Activated CD4-positive, alpha-beta memory T cell treated with anti-CD3 and anti-CD28 coated beads, Interleukin-2, amount 10 ng/mL, durations not matched to agents 7 days and 5 days (primary cell): Measurements from ENCODE around the gene MTUS2. TPM values are rescaled to one million over a fixed set of nuclear protein-coding genes. Genes with fewer than 3 reads are reported as not detected.

Source experiments
- CTCF ChIA-PET: fragments of 350-600 bp; sonication (Branson Sonifier 250); formaldehyde crosslinking; loops from one replicate; lab custom pipeline; 2021; ENCODE audit warnings: antibody characterized with exemption, inconsistent platforms; lab: Charles Lee
- POLR2A ChIA-PET: fragments of 350-600 bp; sonication (Branson Sonifier 250); formaldehyde crosslinking; loops from one replicate; lab custom pipeline; 2021; ENCODE audit warnings: antibody characterized with exemption; lab: Charles Lee
- DNase-seq: peaks from one replicate; pipeline ENCODE4 v3.0.0-alpha.2; 2020
- H3K27ac Mint-ChIP-seq: one replicate; pipeline ENCODE4 v1.8.0; 2021; ENCODE audit warnings: mild to moderate bottlenecking, mixed read lengths
- H3K27me3 Mint-ChIP-seq: one replicate; pipeline ENCODE4 v1.8.0; 2021; ENCODE audit warnings: mixed read lengths
- H3K36me3 Mint-ChIP-seq: one replicate; pipeline ENCODE4 v1.8.0; 2021; ENCODE audit warnings: low read depth, mixed read lengths
- H3K4me1 Mint-ChIP-seq: one replicate; pipeline ENCODE4 v1.8.0; 2021; ENCODE audit warnings: mixed read lengths
- H3K4me3 Mint-ChIP-seq: one replicate; pipeline ENCODE4 v1.8.0; 2021; ENCODE audit warnings: mild to moderate bottlenecking, mixed read lengths
- H3K9me3 Mint-ChIP-seq: one replicate; pipeline ENCODE4 v1.8.0; 2021; ENCODE audit warnings: mixed read lengths
- total RNA-seq, 2 experiments: library from RNA; stranded (reverse); gene quantifications; one replicate each; pipeline ENCODE4 v1.2.3, GENCODE V29; 2021

The MTUS2 gene
- total RNA-seq, 2 experiments from 2014 or later: not detected

DNA sequence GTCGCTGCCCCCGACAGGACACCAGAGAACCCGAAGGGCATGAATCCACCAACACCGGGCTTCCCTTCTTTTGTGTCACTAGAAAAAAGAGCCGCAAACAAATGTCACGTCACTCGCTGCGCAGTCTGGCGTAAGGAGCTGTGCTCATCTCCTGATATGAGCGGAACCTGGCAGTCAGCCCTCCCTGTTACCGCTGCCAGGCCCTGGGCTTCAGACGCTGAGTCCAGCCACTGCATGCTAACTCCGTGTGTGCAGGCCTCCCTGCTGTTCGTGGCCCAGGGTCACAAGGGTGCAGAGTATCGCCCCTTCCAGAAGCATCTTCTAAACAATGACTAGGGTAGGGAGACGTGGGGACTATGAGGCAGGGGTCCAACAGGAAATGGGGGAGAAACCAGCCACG is 704.0 kb downstream of the MTUS2 start:
- ChIA-PET POLR2A (no interaction called here), CTCF (no interaction called here)
- Mint-ChIP-seq H3K27ac (no peak overlapping the region), H3K4me3 (no peak overlapping the region), H3K27me3 (no peaks in the 10 kb centered on the region), H3K36me3 (peaks cover 60% of the 10 kb centered on the region), H3K9me3 (no peaks in the 10 kb centered on the region), H3K4me1 (no peaks in the 10 kb centered on the region)
- DNase-seq: no peak

DNA sequence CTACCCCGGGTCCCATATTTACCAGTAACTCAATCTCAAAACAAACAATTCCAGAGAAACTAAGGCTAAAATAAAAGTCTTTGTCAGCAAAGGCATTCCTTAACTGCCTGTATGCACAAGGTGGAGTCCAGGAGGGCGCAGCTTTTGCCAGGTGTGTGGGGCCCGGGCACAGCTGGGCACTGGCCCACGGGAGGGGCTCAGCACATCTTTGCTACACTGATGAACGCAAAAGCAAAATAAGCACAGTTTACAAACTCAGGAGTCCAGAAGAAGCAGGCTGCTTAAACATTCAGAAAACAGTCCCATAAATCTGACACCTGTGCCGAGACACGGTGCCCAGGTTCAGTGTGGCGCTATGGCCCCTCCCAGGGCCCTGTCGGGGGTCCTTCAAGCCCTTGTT is 704.5 kb downstream of the MTUS2 start:
- Mint-ChIP-seq H3K4me1 (peaks cover 1% of the 10 kb centered on the region), H3K27me3 (no peaks in the 10 kb centered on the region), H3K4me3 (no peak overlapping the region), H3K36me3 (peaks cover 61% of the 10 kb centered on the region), H3K27ac (no peak overlapping the region), H3K9me3 (no peaks in the 10 kb centered on the region)
- ChIA-PET POLR2A (no interaction called here), CTCF (no interaction called here)
- no peak for DNase-seq

DNA sequence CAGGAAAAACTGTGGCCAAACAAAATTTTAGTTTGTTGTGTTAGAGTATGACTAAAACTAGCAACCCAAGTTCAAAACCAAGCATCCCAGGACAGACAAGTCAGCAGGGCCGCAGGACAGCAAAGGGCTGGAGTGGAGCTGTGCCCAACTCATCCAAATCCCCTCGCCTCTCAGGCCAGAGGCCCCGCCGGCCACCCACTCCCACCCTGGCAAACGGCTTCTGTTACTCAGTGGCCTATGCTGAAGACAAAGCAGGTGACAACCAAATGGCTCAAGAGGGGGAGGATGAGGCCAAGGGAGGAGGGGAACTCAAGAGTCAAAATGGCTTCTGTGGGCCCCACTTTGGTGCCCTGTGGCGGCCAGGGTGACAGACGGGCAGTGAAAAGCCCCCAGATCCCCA is 705.6 kb downstream of the MTUS2 start:
- DNase-seq: no peak
- no peak overlapping the region for H3K4me3 Mint-ChIP-seq
- H3K27ac Mint-ChIP-seq: no peak overlapping the region
- POLR2A ChIA-PET: no interaction called here
- CTCF ChIA-PET: no interaction called here
- H3K36me3 Mint-ChIP-seq: peaks cover 61% of the 10 kb centered on the region
- no peaks in the 10 kb centered on the region for H3K27me3 Mint-ChIP-seq
- H3K9me3 Mint-ChIP-seq: no peaks in the 10 kb centered on the region
- peaks cover 8% of the 10 kb centered on the region for H3K4me1 Mint-ChIP-seq

DNA sequence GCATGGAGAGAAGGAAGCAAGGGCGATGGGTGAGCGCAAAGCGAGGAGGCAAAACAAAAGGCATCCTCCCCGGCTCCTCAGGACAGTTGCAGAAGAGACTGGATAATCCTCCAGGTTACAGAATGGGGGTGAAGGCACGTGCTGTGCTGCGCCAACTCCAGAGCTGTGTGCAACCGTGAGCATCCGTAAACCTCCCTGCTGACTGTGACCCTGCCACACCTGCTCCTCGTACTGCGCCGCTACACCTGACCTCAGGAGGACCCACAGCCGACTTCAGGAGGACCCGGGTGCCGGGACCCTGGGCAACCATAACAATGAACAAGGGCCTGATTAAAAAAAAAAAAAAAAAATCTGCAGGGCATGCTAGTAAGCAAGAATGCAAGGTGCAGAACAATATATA is 706.6 kb downstream of the MTUS2 start:
- Mint-ChIP-seq H3K4me3 (no peak overlapping the region), H3K9me3 (no peaks in the 10 kb centered on the region), H3K4me1 (peaks cover 8% of the 10 kb centered on the region), H3K27ac (no peak overlapping the region), H3K27me3 (no peaks in the 10 kb centered on the region), H3K36me3 (peaks cover 55% of the 10 kb centered on the region)
- DNase-seq: no peak
- POLR2A ChIA-PET: no interaction called here
- CTCF ChIA-PET: interaction anchor here (2.7 kb wide), 1 partner anchor 18 kb away, joined by 12 read pairs; no protein-coding TSS in a partner anchor

DNA sequence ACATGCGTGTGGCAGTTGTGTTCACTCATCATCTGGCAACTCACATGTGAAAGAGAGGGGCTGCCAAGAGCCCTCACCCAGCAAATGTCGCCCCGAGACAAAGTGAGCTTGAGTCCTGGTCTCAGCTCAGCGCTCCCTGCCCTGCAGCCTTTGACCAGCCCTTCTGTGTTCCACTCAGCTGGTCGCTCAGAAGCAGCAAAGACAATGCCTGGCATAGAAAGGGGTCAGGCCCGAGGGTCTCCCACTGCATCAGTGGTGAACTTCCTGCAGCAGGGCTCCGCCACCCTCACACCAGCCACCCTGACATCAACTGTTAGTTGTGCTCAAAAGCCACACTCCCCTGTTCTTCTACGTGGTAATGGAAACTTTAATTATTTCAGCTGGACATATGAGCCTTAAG is 707.4 kb downstream of the MTUS2 start:
- peaks cover 8% of the 10 kb centered on the region for H3K4me1 Mint-ChIP-seq
- ChIA-PET POLR2A (no interaction called here), CTCF (interaction anchor here (2.7 kb wide), 1 partner anchor 19 kb away, joined by 12 read pairs; no protein-coding TSS in a partner anchor)
- DNase-seq: no peak
- H3K9me3 Mint-ChIP-seq: no peaks in the 10 kb centered on the region
- H3K4me3 Mint-ChIP-seq: no peak overlapping the region
- peaks cover 52% of the 10 kb centered on the region for H3K36me3 Mint-ChIP-seq
- H3K27me3 Mint-ChIP-seq: no peaks in the 10 kb centered on the region
- H3K27ac Mint-ChIP-seq: no peak overlapping the region

DNA sequence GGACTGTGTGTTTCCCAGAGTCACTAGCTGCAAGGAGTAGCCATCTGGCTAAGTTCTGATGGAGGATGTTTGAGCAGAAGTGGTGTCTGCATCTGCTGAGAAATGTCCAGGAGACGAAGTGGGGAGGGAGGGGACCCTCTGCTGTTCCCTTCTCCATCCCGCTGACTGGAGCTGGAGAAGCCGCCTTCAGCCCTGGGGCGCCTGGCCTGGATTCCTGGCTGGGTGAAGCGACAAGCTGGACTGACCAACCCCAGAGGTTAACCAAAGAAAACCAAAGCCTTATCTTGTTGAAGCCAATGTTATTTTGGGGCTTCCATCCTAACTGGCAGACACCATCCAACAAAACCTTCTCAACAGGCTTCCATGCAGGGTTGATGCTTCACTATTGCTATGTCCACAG is 707.8 kb downstream of the MTUS2 start:
- ChIA-PET CTCF (interaction anchor here (2.7 kb wide), 1 partner anchor 19 kb away, joined by 12 read pairs; no protein-coding TSS in a partner anchor), POLR2A (no interaction called here)
- no peaks in the 10 kb centered on the region for H3K27me3 Mint-ChIP-seq
- H3K9me3 Mint-ChIP-seq: no peaks in the 10 kb centered on the region
- no peak overlapping the region for H3K4me3 Mint-ChIP-seq
- peaks cover 55% of the 10 kb centered on the region for H3K36me3 Mint-ChIP-seq
- H3K27ac Mint-ChIP-seq: no peak overlapping the region
- H3K4me1 Mint-ChIP-seq: peaks cover 8% of the 10 kb centered on the region
- no peak for DNase-seq

DNA sequence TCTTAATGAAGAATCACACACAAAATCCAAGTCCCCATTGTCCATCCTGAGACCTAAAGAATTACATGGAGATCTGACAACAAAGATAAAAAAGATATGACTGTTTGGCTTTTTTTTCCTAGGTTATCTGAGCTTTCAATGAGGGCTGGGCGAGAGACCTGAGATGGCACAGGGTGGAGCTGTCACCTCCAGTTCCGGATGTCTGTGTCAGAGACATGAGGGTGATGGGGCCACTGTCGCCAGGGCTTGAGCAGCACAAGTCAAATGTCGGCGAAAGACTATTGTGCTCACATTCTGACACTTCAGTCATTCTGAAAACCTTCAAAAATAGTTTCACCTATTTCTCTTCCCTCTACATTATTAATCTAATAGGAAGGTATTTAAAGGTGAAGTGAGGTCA is 709.6 kb downstream of the MTUS2 start:
- H3K36me3 Mint-ChIP-seq: peaks cover 50% of the 10 kb centered on the region
- POLR2A ChIA-PET: interaction anchor here (1.3 kb wide), 1 partner anchor 9 kb away, joined by 3 read pairs; no protein-coding TSS in a partner anchor
- H3K9me3 Mint-ChIP-seq: no peaks in the 10 kb centered on the region
- H3K27ac Mint-ChIP-seq: no peak overlapping the region
- H3K4me1 Mint-ChIP-seq: peaks cover 8% of the 10 kb centered on the region
- no peak overlapping the region for H3K4me3 Mint-ChIP-seq
- CTCF ChIA-PET: no interaction called here
- H3K27me3 Mint-ChIP-seq: no peaks in the 10 kb centered on the region
- no peak for DNase-seq

DNA sequence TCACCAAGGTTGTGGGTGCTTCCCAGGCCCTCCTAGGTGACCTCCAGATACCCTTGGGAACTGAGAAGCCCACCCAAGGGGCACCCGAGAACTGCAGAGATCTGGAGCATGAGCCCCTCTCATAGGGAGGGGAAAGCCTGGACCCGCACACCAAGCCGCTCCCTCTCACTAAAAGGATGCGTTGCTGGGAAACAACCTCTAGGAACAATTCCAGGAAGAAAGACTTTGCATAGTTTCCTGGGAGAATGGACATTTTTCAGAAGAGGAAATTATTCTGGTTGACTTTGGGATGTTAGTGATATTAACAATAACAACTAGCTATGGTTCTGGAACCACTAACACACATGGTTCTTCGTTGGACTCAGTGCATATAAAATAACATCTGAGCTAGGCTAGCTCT is 710.8 kb downstream of the MTUS2 start:
- Mint-ChIP-seq H3K27ac (no peak overlapping the region), H3K4me1 (peaks cover 8% of the 10 kb centered on the region), H3K9me3 (no peaks in the 10 kb centered on the region), H3K27me3 (no peaks in the 10 kb centered on the region), H3K4me3 (no peak overlapping the region), H3K36me3 (peaks cover 48% of the 10 kb centered on the region)
- no peak for DNase-seq
- CTCF ChIA-PET: interaction anchor here (0.7 kb wide), 1 partner anchor 46 kb away, joined by 3 read pairs; no protein-coding TSS in a partner anchor
- POLR2A ChIA-PET: interaction anchor here (1.3 kb wide), 1 partner anchor 7 kb away, joined by 3 read pairs; no protein-coding TSS in a partner anchor

DNA sequence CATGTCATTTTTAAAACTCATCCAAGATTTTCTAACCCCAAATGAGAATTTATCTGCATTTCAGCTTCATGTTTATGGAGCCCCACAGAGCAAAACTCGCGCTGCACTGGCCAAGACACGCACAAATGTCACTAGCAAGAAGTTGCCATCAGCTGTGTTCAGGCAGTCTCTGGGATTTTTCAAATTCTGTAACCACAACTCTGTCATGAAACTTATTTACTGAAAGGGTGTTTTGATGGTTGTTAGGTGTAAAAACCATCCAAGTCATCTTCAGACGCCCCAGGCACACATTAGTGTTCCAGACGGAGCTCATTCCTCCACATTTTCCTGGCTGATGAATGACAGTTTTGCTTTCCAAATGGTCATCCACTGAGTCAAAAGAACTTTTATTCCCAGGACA is 712.0 kb downstream of the MTUS2 start:
- no peak overlapping the region for H3K4me3 Mint-ChIP-seq
- no peak overlapping the region for H3K27ac Mint-ChIP-seq
- no peaks in the 10 kb centered on the region for H3K27me3 Mint-ChIP-seq
- H3K4me1 Mint-ChIP-seq: peaks cover 8% of the 10 kb centered on the region
- ChIA-PET POLR2A (no interaction called here), CTCF (no interaction called here)
- peaks cover 49% of the 10 kb centered on the region for H3K36me3 Mint-ChIP-seq
- no peak for DNase-seq
- H3K9me3 Mint-ChIP-seq: no peaks in the 10 kb centered on the region

DNA sequence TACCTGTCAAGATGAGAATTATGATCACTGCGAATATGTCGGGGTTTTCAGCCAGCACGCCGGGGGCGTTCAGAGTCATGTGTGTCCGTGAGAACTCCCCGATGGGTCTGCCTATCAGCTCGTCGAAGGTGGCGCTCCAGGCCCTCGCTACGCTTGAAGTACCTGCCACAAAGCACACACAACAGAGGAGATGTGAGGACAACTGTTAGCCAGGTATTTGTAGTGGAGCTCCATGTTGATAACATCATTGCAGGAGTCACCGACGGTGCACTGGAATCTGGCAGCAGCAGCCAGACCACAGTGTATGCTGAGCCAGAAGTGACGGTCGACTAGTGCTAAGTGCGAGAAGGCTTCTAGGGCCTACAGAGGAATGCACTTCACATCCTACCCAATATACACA is 712.7 kb downstream of the MTUS2 start:
- CTCF ChIA-PET: no interaction called here
- Mint-ChIP-seq H3K4me1 (peaks cover 14% of the 10 kb centered on the region), H3K27me3 (no peaks in the 10 kb centered on the region), H3K27ac (no peak overlapping the region), H3K36me3 (peaks cover 50% of the 10 kb centered on the region), H3K4me3 (no peak overlapping the region), H3K9me3 (no peaks in the 10 kb centered on the region)
- no peak for DNase-seq
- POLR2A ChIA-PET: no interaction called here

DNA sequence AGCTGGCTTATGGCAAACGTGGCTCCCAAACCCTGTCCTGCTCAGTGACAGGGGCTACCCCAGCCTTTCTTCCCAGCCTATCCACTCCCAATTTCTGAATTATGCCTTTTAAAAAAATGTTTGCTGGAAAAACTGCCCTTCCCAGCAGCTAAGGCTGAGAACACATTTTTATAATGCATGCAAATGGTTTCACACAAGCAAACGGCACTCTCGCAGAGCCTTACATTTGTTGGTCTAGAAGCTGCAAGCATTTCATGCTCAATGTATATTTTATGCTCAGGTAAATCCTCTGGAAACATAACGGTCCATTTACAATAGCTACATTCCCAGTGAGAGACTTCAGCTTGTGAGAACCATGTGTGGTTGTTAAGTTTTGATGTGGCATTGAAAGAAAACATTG is 713.9 kb downstream of the MTUS2 start:
- POLR2A ChIA-PET: no interaction called here
- Mint-ChIP-seq H3K27me3 (no peaks in the 10 kb centered on the region), H3K4me1 (peaks cover 22% of the 10 kb centered on the region), H3K27ac (no peak overlapping the region), H3K36me3 (peaks cover 47% of the 10 kb centered on the region), H3K4me3 (no peak overlapping the region), H3K9me3 (no peaks in the 10 kb centered on the region)
- CTCF ChIA-PET: interaction anchor here (1.1 kb wide), 1 partner anchor 174 kb away, joined by 3 read pairs; no protein-coding TSS in a partner anchor
- no peak for DNase-seq

DNA sequence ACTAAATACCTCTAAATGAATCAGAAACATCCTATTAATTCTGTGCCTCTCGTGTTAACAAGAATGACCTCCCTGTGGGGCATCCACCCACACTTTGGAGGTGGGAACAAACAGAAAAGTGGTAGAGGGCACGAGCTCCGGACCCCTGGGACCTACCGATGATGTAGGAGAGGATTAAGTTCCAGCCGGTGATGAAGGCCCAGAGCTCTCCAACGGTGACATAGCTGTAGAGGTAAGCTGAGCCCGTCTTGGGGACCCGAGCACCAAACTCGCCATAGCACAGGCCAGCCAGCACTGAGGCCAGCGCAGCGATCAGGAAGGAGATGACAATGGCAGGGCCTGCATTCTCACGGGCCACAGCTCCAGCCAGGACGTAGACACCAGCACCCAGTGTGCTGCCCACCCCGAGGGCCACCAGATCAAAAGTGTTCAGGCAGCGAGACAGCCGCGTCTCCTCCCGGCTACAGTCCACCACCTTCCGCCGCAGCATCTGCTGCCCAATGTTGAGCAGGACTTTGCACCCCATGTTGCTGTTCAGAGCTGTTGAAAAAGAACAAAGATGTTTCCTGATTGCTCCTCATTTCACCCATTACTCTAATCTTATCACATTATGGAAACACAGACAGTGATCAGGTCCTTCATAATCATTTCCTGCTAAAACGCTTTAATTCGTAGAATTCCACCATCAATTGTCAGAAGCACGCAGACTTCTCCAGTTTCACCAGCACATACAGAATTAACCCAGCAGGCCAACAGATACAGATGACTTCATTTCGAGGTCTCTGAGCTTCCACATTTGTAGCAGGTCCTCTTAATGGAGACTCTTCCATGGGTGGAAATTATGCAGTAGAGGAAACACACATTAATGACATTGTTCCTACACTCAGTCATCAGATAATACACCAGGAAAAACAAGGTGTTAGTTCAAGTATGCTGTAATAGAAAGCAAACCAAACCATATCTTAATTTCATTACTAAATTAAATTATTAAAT is 715.8 kb downstream of the MTUS2 start:
- H3K27ac Mint-ChIP-seq: no peak overlapping the region
- CTCF ChIA-PET: no interaction called here

DNA sequence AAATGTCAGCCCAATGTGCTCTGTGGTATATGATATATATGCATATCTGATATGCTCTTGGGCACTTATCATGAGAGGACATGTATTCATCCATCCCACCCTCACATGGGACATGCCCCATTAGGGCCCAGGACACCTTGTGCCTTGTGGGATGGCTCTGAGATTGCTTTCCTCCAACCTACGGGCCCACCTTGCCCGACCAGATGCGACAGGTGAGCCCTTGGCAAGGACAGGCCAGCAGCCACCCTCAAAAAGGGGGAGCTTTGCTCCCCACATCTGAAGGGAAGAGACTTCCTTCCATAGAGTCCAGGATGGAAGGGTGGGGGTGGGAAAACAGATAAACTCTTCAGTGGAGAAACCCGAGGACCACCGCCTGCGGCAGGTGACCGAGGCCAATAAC is 716.7 kb downstream of the MTUS2 start:
- Mint-ChIP-seq H3K4me3 (no peak overlapping the region), H3K9me3 (no peaks in the 10 kb centered on the region), H3K36me3 (peaks cover 34% of the 10 kb centered on the region), H3K27me3 (no peaks in the 10 kb centered on the region), H3K27ac (no peak overlapping the region), H3K4me1 (peaks cover 27% of the 10 kb centered on the region)
- ChIA-PET CTCF (interaction anchor here (1.3 kb wide), 1 partner anchor 29 kb away, joined by 3 read pairs; no protein-coding TSS in a partner anchor), POLR2A (no interaction called here)
- DNase-seq: no peak

More for the DNA sequence above, 715.8 kb downstream of the MTUS2 start:
- DNase-seq: no peak
- Mint-ChIP-seq H3K27me3 (no peaks in the 10 kb centered on the region), H3K9me3 (no peaks in the 10 kb centered on the region), H3K36me3 (peaks cover 32% of the 10 kb centered on the region), H3K4me1 (peaks cover 21% of the 10 kb centered on the region), H3K4me3 (no peak overlapping the region)
- POLR2A ChIA-PET: no interaction called here
